Fibroblast of villous mesenchyme (primary cell): ENCODE data around the gene BTBD16. TPM values are rescaled to one million over a fixed set of nuclear protein-coding genes. Genes with fewer than 3 reads are reported as not detected.

Source experiments
- DNase-seq: peaks from one replicate; pipeline ENCODE4 v3.0.0-alpha.2; 2010; ENCODE audit warnings: low read depth
- H3K4me3 ChIP-seq: 2 replicates; pipeline ENCODE4 v1.5.1; 2011; ENCODE audit warnings: low read depth, mild to moderate bottlenecking, low read length
- CTCF ChIP-seq: IDR thresholded peaks from 2 replicates; pipeline ENCODE4 v1.5.1; 2012; ENCODE audit warnings: low read depth, mild to moderate bottlenecking, low read length; ENCODE audit not compliant: insufficient read depth
- total RNA-seq: library from RNA; depleted of rRNA; stranded (reverse); fragments of >200 nt; gene quantifications from 2 replicates; pipeline ENCODE4 v1.2.3, GENCODE V29; 2012

Gene BTBD16
- total RNA-seq, 1 donor = not detected

- TF ChIP-seq CTCF = no peak
- no peak for DNase-seq
Observed at GRCh38 chr10:122245897-122246296, 25.2 kb upstream of the BTBD16 start.

GRCh38 chr10:122246830-122247520 is 24.1 kb upstream of the BTBD16 start:
- H3K4me3 ChIP-seq = no peak overlapping the region
- no peak for TF ChIP-seq CTCF
- DNase-seq = no peak

More at GRCh38 chr10:122245897-122246296, 25.2 kb upstream of the BTBD16 start:
- H3K4me3 ChIP-seq = no peak overlapping the region

GRCh38 chr10:122248356-122249302 is 22.5 kb upstream of the BTBD16 start:
- no peak for TF ChIP-seq CTCF
- no peak for DNase-seq

DNA sequence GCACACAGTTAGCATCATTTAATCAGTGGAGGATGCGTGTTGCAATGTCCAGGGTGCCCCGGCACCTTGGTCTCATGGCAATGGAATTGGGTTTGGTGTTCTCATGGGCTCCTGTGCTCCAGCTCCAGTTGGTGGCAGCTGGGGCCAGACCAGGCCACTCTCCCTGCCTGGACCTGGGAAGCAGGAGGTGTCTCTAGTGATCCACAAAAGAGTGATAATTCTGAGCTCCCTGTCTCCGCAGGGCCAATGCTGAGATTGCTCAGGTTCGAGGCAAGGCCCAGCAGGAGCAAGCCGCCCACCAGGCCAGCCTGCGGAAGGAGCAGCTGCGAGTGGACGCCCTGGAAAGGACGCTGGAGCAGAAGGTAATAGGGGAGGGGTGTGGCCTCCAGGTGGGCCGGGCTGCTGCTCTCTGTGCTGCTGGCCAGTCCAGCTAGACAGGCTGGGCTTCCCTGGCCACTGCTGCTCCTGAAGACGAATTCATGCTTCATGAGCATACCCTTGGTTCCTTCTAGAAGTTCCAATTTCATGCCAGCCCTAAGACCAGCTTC is 21.7 kb upstream of the BTBD16 start:
- no peak overlapping the region for H3K4me3 ChIP-seq
- no peak for TF ChIP-seq CTCF
- DNase-seq = no peak

More at GRCh38 chr10:122248356-122249302, 22.5 kb upstream of the BTBD16 start:
- H3K4me3 ChIP-seq = no peak overlapping the region

GRCh38 chr10:122249991-122250750 is 20.9 kb upstream of the BTBD16 start:
- no peak overlapping the region for H3K4me3 ChIP-seq
- no peak for DNase-seq
- no peak for TF ChIP-seq CTCF
